ENCODE results near the gene PNMT. TPM values are rescaled to one million over a fixed set of nuclear protein-coding genes. Genes with fewer than 3 reads are reported as not detected.
A peak's percentile ranks its signal among the peaks of the same experiment; 100 is the strongest.

The PNMT gene
- polyA plus RNA-seq, 3 donors, result not detected

GRCh38 chr17:39618956-39619785, 49.1 kb upstream of the PNMT start:
- peak overlapping the region; percentile 77 for H2AFZ ChIP-seq (ENCODE audit: insufficient read depth, low read depth, low read length, poor library complexity, severe bottlenecking)
- peaks cover 42 to 79% (median 65%) of the 10 kb centered on the region in 3 donors for H3K27me3 Mint-ChIP-seq (ENCODE audit: low read depth in 3 of 3)
- H3K27ac ChIP-seq (ENCODE audit: low read depth in 1 of 2, low read length in 2 of 2), result no peak overlapping the region
- intact Hi-C loops (cut with micrococcal nuclease), result no loop called here
- H3K36me3 ChIP-seq (replicated peaks in 1 of 2; ENCODE audit: control insufficient read depth in 1 of 2, insufficient read depth in 2 of 2, low read length in 2 of 2), result no peaks in the 10 kb centered on the region
- DNase-seq, result no peak
- H3K9ac ChIP-seq (ENCODE audit: insufficient read depth, low read length, poor library complexity, severe bottlenecking), result no peak overlapping the region
- no peaks in the 10 kb centered on the region for H3K79me2 ChIP-seq (ENCODE audit: insufficient read depth, low read length)
- 52% methylated on average over 7 of the region's 13 CpGs for whole genome bisulfite sequencing (ENCODE audit: insufficient coverage)
- no peaks in the 10 kb centered on the region for H3K9me3 ChIP-seq (replicated peaks in 1 of 2; ENCODE audit: control insufficient read depth in 1 of 2, insufficient read depth in 1 of 2, low read length in 2 of 2)
- H3K27ac Mint-ChIP-seq, result peak overlapping the region in 1 of 7 donors; percentile 40
- H3K4me3 Mint-ChIP-seq, result peak overlapping the region in 1 of 2 donors; percentile 92
- H3K4me2 ChIP-seq (replicated peaks; ENCODE audit: extremely low read depth, low read length, poor library complexity, severe bottlenecking), result peak overlapping the region; percentile 84
- peaks cover 9 to 54% of the 10 kb centered on the region in 2 donors for H3K27me3 ChIP-seq (ENCODE audit: control insufficient read depth in 2 of 2, insufficient read depth in 2 of 2, low read length in 2 of 2)
- H3K4me1 Mint-ChIP-seq, result peaks cover 23% of the 10 kb centered on the region
- H3K9me3 Mint-ChIP-seq, result peaks cover 0 to 3% (median 0%) of the 10 kb centered on the region in 7 donors
- TF ChIP-seq CTCF (IDR thresholded peaks at IDR 0.05), result no peak
- no peaks in the 10 kb centered on the region for H4K20me1 ChIP-seq (ENCODE audit: insufficient read depth, low read length)
- no peaks in the 10 kb centered on the region for H3K36me3 Mint-ChIP-seq
- peaks cover 20 to 27% of the 10 kb centered on the region in 2 donors for H3K4me1 ChIP-seq (ENCODE audit: control insufficient read depth in 1 of 2, insufficient read depth in 2 of 2, low read length in 2 of 2)
- peak overlapping the region in 1 of 3 experiments; percentile 79 for H3K4me3 ChIP-seq (replicated peaks in 1 of 3; ENCODE audit: low read depth in 2 of 3, low read length in 3 of 3)

GRCh38 chr17:39619786-39620101, 48.5 kb upstream of the PNMT start:
- no peak for DNase-seq
- TF ChIP-seq CTCF (IDR thresholded peaks at IDR 0.05), result no peak
- Mint-ChIP-seq H3K27ac (peak overlapping the region in 1 of 7 donors; percentile 40), H3K9me3 (peaks cover 0 to 3% (median 0%) of the 10 kb centered on the region in 7 donors), H3K27me3 (ENCODE audit: low read depth in 3 of 3) (peaks cover 43 to 80% (median 68%) of the 10 kb centered on the region in 3 donors), H3K4me1 (peaks cover 23% of the 10 kb centered on the region), H3K36me3 (no peaks in the 10 kb centered on the region), H3K4me3 (peak overlapping the region in 1 of 2 donors; percentile 28)
- H3K9me3 ChIP-seq (replicated peaks in 1 of 2; ENCODE audit: control insufficient read depth in 1 of 2, insufficient read depth in 1 of 2, low read length in 2 of 2), result no peaks in the 10 kb centered on the region
- H3K4me1 ChIP-seq (ENCODE audit: control insufficient read depth in 1 of 2, insufficient read depth in 2 of 2, low read length in 2 of 2), result peaks cover 20 to 27% of the 10 kb centered on the region in 2 donors
- H3K4me2 ChIP-seq (replicated peaks; ENCODE audit: extremely low read depth, low read length, poor library complexity, severe bottlenecking), result no peak overlapping the region
- H3K36me3 ChIP-seq (replicated peaks in 1 of 2; ENCODE audit: control insufficient read depth in 1 of 2, insufficient read depth in 2 of 2, low read length in 2 of 2), result no peaks in the 10 kb centered on the region
- no peaks in the 10 kb centered on the region for H4K20me1 ChIP-seq (ENCODE audit: insufficient read depth, low read length)
- no peak overlapping the region for H3K9ac ChIP-seq (ENCODE audit: insufficient read depth, low read length, poor library complexity, severe bottlenecking)
- no peak overlapping the region for H3K4me3 ChIP-seq (replicated peaks in 1 of 3; ENCODE audit: low read depth in 2 of 3, low read length in 3 of 3)
- no peaks in the 10 kb centered on the region for H3K79me2 ChIP-seq (ENCODE audit: insufficient read depth, low read length)
- intact Hi-C loops (cut with micrococcal nuclease), result loop anchor here (5.0 kb wide), 4 partner anchors 48 to 133 kb away; partner anchors contain the start of genes MIEN1 (in 1 of the 2), PNMT (in 1 of the 2) and TCAP (in 1 of the 2)
- no CpG with 5 or more reads among the region's 1 CpG for WGBS (ENCODE audit: insufficient coverage)
- peaks cover 9 to 55% of the 10 kb centered on the region in 2 donors for H3K27me3 ChIP-seq (ENCODE audit: control insufficient read depth in 2 of 2, insufficient read depth in 2 of 2, low read length in 2 of 2)
- H3K27ac ChIP-seq (ENCODE audit: low read depth in 1 of 2, low read length in 2 of 2), result no peak overlapping the region
- H2AFZ ChIP-seq (ENCODE audit: insufficient read depth, low read depth, low read length, poor library complexity, severe bottlenecking), result no peak overlapping the region

Measured in CD14-positive monocyte (primary cell).